ENCODE measurements around the gene RAD17.

The RAD17 gene

DNA sequence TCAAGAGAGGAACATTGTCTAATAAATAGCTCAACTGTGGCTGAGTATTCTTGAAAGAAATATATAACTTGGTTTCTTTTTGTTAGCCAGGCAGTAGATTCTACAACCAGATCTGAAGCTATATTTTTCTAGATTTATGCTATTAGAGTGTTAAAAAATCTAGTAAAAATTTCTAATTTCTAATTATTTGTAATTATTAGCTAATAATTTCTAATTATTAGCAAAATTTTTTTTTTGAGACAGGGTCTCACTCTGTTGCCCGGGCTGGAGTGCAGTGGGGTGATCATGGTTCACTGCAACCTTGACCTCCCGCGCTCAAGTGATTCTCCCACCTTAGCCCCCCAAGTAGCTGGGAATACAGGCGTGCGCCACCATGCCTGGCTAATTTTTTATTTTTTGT is 2.8 kb downstream of the RAD17 start:
- no peak for DNase-seq (ENCODE audit: low read depth in 1 of 2, low spot score in 1 of 2)
- Histone ChIP-seq H3K4me3 (replicated peaks; ENCODE audit: insufficient read depth, low read length) (no peak overlapping the region), H3K27ac (replicated peaks) (no peak overlapping the region), H3K27me3 (ENCODE audit: insufficient read depth, poor library complexity, severe bottlenecking) (no peaks in the 10 kb centered on the region)
- TF ChIP-seq, protein P1, sequence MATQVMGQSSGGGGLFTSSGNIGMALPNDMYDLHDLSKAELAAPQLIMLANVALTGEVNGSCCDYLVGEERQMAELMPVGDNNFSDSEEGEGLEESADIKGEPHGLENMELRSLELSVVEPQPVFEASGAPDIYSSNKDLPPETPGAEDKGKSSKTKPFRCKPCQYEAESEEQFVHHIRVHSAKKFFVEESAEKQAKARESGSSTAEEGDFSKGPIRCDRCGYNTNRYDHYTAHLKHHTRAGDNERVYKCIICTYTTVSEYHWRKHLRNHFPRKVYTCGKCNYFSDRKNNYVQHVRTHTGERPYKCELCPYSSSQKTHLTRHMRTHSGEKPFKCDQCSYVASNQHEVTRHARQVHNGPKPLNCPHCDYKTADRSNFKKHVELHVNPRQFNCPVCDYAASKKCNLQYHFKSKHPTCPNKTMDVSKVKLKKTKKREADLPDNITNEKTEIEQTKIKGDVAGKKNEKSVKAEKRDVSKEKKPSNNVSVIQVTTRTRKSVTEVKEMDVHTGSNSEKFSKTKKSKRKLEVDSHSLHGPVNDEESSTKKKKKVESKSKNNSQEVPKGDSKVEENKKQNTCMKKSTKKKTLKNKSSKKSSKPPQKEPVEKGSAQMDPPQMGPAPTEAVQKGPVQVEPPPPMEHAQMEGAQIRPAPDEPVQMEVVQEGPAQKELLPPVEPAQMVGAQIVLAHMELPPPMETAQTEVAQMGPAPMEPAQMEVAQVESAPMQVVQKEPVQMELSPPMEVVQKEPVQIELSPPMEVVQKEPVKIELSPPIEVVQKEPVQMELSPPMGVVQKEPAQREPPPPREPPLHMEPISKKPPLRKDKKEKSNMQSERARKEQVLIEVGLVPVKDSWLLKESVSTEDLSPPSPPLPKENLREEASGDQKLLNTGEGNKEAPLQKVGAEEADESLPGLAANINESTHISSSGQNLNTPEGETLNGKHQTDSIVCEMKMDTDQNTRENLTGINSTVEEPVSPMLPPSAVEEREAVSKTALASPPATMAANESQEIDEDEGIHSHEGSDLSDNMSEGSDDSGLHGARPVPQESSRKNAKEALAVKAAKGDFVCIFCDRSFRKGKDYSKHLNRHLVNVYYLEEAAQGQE (IDR thresholded peaks at IDR 0.05; ENCODE audit: insufficient replicate concordance, low read depth), result no peak
- TF ChIP-seq POLR2AphosphoS5 (IDR thresholded peaks at IDR 0.05; ENCODE audit: low read depth) (no peak), GABPA (IDR thresholded peaks at IDR 0.05; ENCODE audit: low read depth) (no peak), SPI1 (IDR thresholded peaks at IDR 0.05; ENCODE audit: borderline replicate concordance, low read depth) (no peak), CTCF (IDR thresholded peaks at IDR 0.05; ENCODE audit: insufficient read depth, low read length) (no peak)

DNA sequence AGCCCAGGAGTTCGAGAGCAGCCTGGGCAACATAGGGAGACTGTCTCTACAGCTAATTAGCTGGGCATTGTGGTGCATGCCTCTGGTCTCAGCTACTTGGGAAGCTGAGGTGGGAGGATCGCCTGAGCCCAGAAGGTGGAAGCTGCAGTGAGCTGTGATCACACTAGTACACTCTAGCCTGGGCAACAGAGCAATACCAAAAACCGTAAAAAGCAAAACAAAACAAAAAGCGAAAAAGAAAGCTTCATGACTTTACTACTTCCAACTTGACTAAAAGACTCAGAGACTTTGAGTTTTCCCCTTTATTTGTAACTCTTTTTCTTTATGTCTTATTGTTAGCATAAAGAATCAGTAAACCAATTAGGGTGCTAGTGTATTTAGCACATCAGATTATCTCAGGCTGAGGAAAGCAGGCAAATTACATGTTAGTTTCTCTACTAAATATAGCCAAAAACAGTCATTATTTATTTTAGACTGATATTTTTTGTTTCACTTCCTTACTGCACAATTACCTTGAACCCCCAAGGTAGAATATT is 5.4 kb downstream of the RAD17 start:
- DNase-seq (ENCODE audit: low read depth in 1 of 2, low spot score in 1 of 2), result no peak
- no peaks in the 10 kb centered on the region for H3K27me3 ChIP-seq (ENCODE audit: insufficient read depth, poor library complexity, severe bottlenecking)
- TF ChIP-seq SPI1 (IDR thresholded peaks at IDR 0.05; ENCODE audit: borderline replicate concordance, low read depth), result no peak
- no peak for TF ChIP-seq GABPA (IDR thresholded peaks at IDR 0.05; ENCODE audit: low read depth)
- TF ChIP-seq CTCF (IDR thresholded peaks at IDR 0.05; ENCODE audit: insufficient read depth, low read length), result no peak
- no peak for TF ChIP-seq POLR2AphosphoS5 (IDR thresholded peaks at IDR 0.05; ENCODE audit: low read depth)
- TF ChIP-seq, protein P1 (IDR thresholded peaks at IDR 0.05; ENCODE audit: insufficient replicate concordance, low read depth), result no peak
- no peak overlapping the region for H3K4me3 ChIP-seq (replicated peaks; ENCODE audit: insufficient read depth, low read length)
- H3K27ac ChIP-seq (replicated peaks), result no peak overlapping the region

GRCh38 chr5:69378376-69378775 is 8.8 kb downstream of the RAD17 start:
- H3K4me3 ChIP-seq (replicated peaks; ENCODE audit: insufficient read depth, low read length), result no peak overlapping the region
- no peak overlapping the region for H3K27ac ChIP-seq (replicated peaks)
- no peak for TF ChIP-seq SPI1 (IDR thresholded peaks at IDR 0.05; ENCODE audit: borderline replicate concordance, low read depth)
- TF ChIP-seq POLR2AphosphoS5 (IDR thresholded peaks at IDR 0.05; ENCODE audit: low read depth), result no peak
- no peak for TF ChIP-seq CTCF (IDR thresholded peaks at IDR 0.05; ENCODE audit: insufficient read depth, low read length)
- TF ChIP-seq GABPA (IDR thresholded peaks at IDR 0.05; ENCODE audit: low read depth), result no peak
- TF ChIP-seq, protein P1 (IDR thresholded peaks at IDR 0.05; ENCODE audit: insufficient replicate concordance, low read depth), result no peak
- H3K27me3 ChIP-seq (ENCODE audit: insufficient read depth, poor library complexity, severe bottlenecking), result no peaks in the 10 kb centered on the region
- no peak for DNase-seq (ENCODE audit: low read depth in 1 of 2, low spot score in 1 of 2)
